Fibroblast of skin of left quadriceps (primary cell): Measurements from ENCODE around the gene ARHGAP45.
"Not testable (repeated sequence)": the region's sequence is repeated elsewhere in the genome, so short reads cannot be mapped to it uniquely, and the experiment has no call there.

Source experiments
- DNase-seq, 2 experiments: peaks; one replicate each; pipeline ENCODE4 v3.0.0-alpha.2; 2013; ENCODE audit warnings: low read depth in 2 of 2

The ARHGAP45 gene

DNA sequence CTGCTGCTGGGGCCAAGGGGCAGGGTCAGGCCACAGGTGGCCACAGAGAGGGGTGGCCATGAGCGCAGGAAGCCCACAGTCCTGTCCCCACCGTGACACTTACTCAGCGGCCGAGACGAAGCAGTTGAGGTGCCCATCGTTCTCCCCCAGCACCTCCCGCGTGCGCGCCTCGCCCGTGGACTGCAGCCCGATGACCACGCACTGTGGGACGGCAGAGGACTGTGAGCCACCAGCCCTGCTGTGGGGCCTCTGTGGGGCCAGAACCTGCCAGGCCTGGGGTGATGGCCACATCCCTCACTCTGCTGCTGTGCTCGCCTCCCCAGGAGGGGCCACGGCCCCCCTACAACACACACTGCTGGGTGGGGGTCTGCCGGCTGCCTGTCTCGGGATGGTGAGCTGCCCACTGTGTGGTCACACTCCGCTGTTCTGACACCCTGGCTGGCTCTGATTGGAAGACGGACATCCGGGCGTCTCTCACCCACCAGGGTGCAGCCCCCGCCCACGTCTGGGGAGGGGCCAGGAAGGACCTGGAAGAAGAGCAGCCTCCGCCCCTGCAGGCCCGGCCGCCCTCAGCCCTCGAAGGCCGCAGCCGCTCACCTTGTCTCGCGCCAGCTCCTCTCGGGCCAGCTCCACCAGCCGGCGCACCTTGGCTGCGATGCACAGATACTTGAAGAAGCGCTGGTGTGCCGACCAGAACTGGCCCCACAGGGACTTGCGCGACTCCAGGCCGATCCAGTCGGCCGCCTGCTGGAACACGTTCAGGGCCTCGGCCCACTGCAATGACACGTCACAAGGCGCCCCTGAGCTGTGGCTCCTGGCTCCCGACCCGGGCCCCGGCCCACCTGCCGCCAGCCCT is 50.0 kb downstream of the ARHGAP45 start:
- DNase-seq = no peak

DNA sequence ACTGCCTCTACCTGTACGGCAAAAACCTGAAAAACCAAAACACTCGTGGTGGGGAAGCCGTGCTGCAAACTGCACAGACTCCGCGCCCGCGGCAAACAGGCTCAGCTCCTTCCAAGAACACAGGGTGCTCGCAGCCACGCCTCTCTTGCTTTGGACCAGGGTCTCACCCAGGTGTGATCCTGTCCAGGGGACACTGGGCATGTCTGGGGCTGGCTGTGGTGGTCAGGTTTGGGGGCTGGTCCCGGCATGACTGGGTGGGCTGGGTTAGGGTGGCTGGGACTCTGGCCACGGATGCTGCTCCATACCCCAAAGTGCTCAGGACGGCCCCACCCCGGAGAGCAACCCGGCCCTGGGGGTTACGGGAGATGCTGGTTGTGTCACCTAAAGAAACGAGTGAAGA is 50.7 kb downstream of the ARHGAP45 start:
- DNase-seq = no peak

DNA sequence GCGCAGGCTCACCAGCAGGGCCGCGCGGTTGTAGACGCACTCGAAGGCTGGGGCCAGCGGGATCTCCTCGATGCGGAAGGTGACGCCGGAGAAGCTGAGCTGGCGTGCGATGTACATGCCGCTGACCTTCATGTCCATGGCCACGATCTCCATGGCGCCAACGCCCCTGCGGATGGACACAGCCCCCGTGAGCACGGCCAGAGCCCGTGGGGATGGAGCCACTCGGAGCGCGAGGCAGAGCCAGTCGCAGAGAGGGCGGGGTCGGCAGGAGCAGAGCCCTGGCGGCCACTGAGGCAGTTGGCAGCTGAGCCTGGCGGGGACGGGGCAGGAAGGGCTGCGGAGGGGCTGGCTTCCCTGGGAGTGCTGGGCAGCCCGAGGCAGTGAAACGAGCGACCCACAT is 52.0 kb downstream of the ARHGAP45 start:
- DNase-seq = no peak

- DNase-seq = no peak
Measured at GRCh38 chr19:1119475-1120217, 52.7 kb downstream of the ARHGAP45 start.

GRCh38 chr19:1121395-1121794 is 54.4 kb downstream of the ARHGAP45 start:
- DNase-seq = no peak

GRCh38 chr19:1122021-1122971 is 55.3 kb downstream of the ARHGAP45 start:
- DNase-seq = no peak

- no peak for DNase-seq
Measured at GRCh38 chr19:1122972-1123363, 56.0 kb downstream of the ARHGAP45 start.

DNA sequence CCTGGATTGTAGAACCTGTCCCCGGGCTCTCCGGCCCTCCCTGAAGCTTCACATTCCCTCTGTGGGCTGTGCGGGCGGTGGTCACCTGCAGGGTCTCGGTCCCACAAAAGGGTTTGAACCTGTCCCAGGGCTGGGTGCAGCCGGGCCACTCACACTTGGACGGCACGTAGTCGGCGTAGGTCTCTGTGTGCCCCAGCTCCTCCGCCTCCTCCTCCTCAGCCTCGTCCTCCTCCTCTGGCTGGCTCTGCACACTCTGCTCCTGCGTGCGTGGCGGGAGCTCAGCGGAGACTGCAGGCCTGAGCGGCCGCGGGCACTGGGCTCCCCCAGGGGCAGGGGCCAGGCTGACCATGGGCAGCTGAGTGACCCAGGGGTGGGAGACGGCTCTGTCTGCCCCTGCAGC is 56.4 kb downstream of the ARHGAP45 start:
- no peak for DNase-seq

GRCh38 chr19:1123885-1124677 is 57.1 kb downstream of the ARHGAP45 start:
- no peak for DNase-seq

DNA sequence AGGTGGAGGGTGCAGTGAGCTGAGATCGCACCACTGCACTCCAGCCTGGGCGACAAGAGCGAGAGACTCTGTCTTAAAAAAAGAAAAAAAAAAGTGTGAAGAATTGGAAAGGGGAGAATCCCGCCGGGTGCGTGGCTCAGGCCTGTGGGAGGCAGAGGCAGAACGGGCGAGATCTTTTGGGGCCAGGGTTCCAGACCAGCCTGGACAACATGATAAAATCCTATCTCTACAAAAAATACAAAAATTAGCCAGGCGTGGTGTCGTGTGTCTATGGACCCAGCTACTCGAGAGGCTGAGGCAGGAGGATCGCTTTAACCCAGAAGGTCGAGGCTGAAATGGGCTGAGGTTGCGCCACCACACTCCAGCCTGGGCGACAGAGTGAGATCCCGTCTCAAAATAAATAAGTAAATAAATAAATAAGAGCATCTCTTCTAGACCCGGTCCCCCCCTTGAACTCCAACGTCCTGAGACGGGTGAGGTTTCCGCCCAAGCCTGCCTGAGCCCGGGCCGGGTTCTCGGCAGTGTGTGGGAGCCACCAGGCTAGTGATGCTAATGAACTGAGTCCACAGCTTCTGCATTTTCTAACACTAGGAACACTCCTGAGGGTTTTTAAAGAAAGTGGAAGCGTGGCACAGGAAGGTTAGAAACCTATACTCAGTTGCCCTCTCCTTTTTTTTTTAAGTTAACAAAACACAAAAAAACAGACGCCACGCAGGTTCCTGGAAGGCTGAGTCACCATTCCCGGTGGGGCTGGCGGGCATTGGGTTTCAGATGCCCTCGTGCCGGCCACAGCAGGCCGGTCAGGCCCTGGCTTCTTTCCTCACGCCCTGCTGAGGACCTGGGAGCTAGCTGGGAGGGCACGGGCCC is 58.9 kb downstream of the ARHGAP45 start:
- no peak for DNase-seq

DNA sequence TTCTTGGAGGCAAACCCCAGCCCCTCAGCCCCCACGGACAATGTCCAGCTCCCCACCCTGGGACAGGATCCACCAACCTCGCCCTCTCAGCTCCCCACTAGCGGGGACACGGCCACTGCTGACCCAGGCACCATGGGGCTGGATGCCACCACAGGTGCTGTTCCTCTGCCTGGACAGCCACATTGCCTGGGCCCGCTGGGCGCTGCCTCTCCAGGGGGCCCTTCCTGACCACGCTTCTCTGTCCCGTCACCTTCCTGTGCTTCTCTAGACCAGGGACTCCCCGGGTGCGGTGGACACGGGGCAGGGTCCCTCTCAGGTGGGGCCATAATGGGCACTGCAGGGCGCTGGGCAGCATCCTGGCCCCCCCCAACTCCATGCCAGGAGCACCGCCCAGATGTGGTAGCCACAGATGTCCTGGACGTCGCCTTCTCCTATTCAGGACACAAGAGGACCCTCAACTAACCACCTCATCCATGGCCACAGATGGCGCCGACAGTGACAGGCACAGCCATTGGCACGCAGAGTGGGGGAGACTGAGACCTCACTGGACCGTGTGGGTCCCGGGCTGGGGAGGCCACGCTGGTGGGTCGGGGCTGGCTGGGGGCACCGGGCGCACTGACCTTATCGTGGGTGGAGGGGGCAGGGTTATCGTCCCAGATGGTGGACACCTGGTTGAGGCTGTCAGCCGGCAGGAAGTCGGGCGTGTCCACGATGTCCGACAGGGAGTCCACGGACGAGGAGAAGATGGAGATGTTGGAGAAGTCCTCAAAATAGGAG is 60.2 kb downstream of the ARHGAP45 start:
- DNase-seq = no peak

- no peak for DNase-seq
Measured at GRCh38 chr19:1128106-1128505, 61.1 kb downstream of the ARHGAP45 start.

DNA sequence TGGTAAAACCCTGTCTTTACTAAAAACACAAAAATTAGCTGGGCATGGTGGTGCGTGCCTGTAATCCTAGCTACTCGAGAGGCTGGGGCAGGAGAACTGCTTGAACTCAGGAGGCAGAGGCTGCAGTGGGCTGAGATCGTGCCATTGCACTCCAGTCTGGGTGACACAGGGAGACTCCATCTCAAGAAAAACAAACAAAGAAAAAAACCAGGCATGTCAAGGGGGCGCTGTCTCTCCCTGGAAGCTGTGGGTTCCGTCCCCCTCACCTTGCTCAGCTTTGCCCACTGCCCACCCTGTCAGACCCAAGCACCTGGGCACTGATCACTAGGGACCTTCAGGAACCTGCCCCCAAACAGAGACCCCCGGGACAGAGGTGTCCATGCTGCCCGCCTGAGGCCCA is 62.1 kb downstream of the ARHGAP45 start:
- DNase-seq = not testable (repeated sequence)

DNA sequence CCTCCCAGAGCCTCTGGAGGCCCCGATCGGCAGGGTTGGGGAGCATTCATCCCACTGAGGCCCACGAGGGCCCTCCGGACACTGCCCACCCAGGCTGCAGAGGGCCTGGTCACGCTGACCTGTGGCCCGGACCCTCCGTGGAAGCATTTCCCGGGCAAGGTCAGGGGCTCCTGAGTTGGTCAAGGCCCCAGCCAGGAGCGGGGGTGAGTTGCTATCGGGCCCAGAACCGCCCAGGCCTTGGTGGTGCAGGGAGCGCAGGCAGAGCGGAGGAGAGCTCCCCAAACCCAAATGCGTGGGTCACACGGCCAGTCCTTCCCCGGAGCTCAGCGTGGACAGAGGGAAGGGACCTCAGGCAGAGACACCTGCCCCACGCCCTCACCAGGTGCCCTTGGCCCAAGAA is 62.6 kb downstream of the ARHGAP45 start:
- no peak for DNase-seq

DNA sequence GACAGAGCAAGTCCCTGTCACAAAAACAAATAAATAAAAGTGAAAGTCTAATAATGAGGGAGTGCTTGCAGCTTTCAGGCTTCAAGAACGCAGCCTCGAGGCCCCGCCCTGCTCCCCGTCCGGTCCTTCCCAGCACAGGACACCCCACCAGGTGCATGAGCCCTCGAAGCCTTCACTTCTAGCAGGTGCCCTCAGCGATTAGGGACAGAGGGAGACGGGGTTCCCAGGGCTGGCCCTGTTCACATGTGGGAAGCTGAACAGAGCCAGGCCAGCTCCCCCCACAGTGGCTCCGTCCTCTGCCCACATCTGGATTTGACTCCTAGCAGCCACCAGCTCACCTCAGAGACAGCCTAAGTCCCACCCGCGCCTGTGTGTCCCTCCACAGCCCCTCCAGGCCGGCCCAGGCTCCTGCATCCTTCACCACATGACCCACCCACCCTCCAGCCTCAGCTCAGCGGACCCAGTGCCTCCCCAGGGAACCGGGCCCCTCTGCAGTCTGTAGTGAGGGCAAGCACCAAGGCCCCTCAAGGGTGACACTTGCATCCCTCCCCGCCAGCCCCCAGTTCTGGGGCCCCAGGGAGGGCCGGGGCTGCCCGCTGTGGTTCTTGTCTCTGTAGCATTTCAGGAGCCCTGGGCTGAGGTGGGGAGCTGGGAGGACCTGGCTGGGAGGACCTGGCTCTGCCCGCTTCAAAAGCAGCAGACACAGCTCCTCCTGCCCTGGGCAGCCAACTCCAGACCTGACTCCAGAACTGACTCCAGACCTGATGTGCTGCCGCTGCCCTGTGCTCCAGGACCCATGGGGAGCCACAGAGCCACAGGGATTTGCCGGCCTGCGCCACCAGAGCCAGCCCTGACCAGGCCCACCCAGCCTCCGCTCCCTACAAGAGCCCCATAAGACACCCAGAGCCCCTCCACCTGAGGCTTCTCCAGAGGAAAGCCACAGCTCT is 64.1 kb downstream of the ARHGAP45 start:
- no peak for DNase-seq

GRCh38 chr19:1131718-1132551 is 65.0 kb downstream of the ARHGAP45 start:
- peak; percentile 59 to 62 for DNase-seq
